Transverse colon (tissue), 4 donors: ENCODE data around the gene C4orf54. TPM values are rescaled to one million over a fixed set of nuclear protein-coding genes. Genes with fewer than 3 reads are reported as not detected.

Experiments used
- DNase-seq: peaks from one replicate; pipeline ENCODE4 v3.0.0-alpha.2; 2019
- H3K27ac ChIP-seq, 4 donors: fragments of 200-600 bp; sonication (generic); 2 replicates each; pipeline ENCODE4 v1.5.1; 2016 to 2018; ENCODE audit warnings: inconsistent platforms in 4 of 4
- H3K27me3 ChIP-seq: fragments of 200-600 bp; sonication (generic); 2 replicates; pipeline ENCODE4 v1.5.1; 2017; ENCODE audit warnings: inconsistent platforms
- H3K36me3 ChIP-seq, 4 donors: fragments of 200-600 bp; sonication (generic); 2 replicates each; pipeline ENCODE4 v1.5.1; 2017 to 2019; ENCODE audit warnings: inconsistent platforms in 4 of 4
- H3K4me1 ChIP-seq, 4 donors: fragments of 200-600 bp; sonication (generic); 2 replicates each; pipeline ENCODE4 v1.5.1; 2017 to 2020; ENCODE audit warnings: inconsistent platforms in 4 of 4
- H3K4me3 ChIP-seq, 4 donors: fragments of 200-600 bp; sonication (generic); 1 replicate in 1 of 4; 2 replicates in 3 of 4; pipeline versions ENCODE4 v1.5.1 to v1.6.1; 2017 to 2019; ENCODE audit warnings: inconsistent platforms in 4 of 4
- H3K9me3 ChIP-seq, 2 donors: fragments of 200-600 bp; sonication (generic); 2 replicates each; pipeline ENCODE4 v1.5.1; 2017 to 2019; ENCODE audit warnings: inconsistent platforms in 2 of 2
- EP300 ChIP-seq: sonication (generic); formaldehyde crosslinking; IDR thresholded peaks from one replicate; pipeline ENCODE4 v1.6.1; 2017; ENCODE audit warnings: antibody characterized with exemption, low read depth
- POLR2A ChIP-seq: fragments of 450-650 bp; IDR thresholded peaks from one replicate; pipeline ENCODE4 v1.6.1; 2016; ENCODE audit warnings: antibody characterized with exemption, mild to moderate bottlenecking, moderate library complexity
- POLR2AphosphoS5 ChIP-seq, 3 donors: sonication (generic); formaldehyde crosslinking; IDR thresholded peaks; one replicate each; pipeline ENCODE4 v1.6.1; 2016; ENCODE audit warnings: antibody characterized with exemption in 3 of 3
- WGBS, 2 donors: methylation state at CpG; one replicate each; pipeline ENCODE4 v1.1.5; 2018; ENCODE audit warnings: low coverage in 1 of 2; 5-methylcytosine and 5-hydroxymethylcytosine counted together
- in situ Hi-C, 4 donors: fragments of 200-750 bp; cut with MboI; loops; one replicate each; pipeline versions ENCODE4 v1.15.0 to v1.15.1; 2017; ENCODE audit warnings: low sequenced_read_pairs in 3 of 4, low pct_ligation_motif_present in 1 of 4, low pct_unique_long_range_greater_than_20kb in 1 of 4
- intact Hi-C: fragments of 100-400 bp; cut with DNase I; formaldehyde crosslinking; loops from one replicate; pipeline ENCODE4 v1.15.1; 2023; ENCODE audit warnings: low total_unique reads
- total RNA-seq, 4 donors: library from RNA; depleted of rRNA; stranded (reverse); fragments of >200 nt; gene quantifications; one replicate each; pipeline ENCODE4 v1.1.0, GENCODE V29; 2016
- TF ChIP-seq, protein P1 (sequence below), 5 experiments: fragments of 200-600 bp in 3 of 5; fragments of 450-650 bp in 2 of 5; sonication (generic) in 3 of 5; IDR thresholded peaks; 1 replicate in 2 of 5; 2 replicates in 3 of 5; pipeline ENCODE4 v1.5.1; 2016 to 2017; ENCODE audit warnings: antibody characterized with exemption in 5 of 5, inconsistent platforms in 3 of 5, mild to moderate bottlenecking in 2 of 5, moderate library complexity in 1 of 5

The C4orf54 gene
- total RNA-seq, 4 donors from 2014 or later = not detected

DNA sequence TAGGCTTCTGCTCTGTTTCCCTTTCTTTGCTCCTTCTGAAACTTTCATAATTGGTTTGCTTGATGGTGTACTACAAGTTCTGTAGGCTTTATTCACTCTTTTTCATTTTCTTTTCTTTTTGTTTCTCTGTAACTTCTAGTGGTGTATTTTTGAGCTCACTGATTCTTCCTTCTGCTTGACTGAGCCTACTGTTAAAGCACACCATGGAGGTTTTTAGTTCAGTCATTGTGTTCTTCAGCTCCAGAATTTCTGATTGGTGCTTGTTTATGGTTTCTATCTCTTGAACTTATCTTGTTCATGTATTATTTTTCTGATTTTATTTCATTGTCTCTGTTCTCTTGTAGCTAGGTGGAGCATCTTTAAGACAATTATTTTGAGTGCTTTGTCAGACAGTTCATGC lies 33.4 kb upstream of the C4orf54 start:
- no peaks in the 10 kb centered on the region for H3K36me3 ChIP-seq
- in situ Hi-C loops (no loop called here), intact Hi-C loops (no loop called here)
- no peak for DNase-seq
- H3K4me1 ChIP-seq = no peaks in the 10 kb centered on the region
- TF ChIP-seq POLR2AphosphoS5 (IDR thresholded peaks at IDR 0.05) (no peak), EP300 (no peak), POLR2A (no peak)
- TF ChIP-seq, protein P1, sequence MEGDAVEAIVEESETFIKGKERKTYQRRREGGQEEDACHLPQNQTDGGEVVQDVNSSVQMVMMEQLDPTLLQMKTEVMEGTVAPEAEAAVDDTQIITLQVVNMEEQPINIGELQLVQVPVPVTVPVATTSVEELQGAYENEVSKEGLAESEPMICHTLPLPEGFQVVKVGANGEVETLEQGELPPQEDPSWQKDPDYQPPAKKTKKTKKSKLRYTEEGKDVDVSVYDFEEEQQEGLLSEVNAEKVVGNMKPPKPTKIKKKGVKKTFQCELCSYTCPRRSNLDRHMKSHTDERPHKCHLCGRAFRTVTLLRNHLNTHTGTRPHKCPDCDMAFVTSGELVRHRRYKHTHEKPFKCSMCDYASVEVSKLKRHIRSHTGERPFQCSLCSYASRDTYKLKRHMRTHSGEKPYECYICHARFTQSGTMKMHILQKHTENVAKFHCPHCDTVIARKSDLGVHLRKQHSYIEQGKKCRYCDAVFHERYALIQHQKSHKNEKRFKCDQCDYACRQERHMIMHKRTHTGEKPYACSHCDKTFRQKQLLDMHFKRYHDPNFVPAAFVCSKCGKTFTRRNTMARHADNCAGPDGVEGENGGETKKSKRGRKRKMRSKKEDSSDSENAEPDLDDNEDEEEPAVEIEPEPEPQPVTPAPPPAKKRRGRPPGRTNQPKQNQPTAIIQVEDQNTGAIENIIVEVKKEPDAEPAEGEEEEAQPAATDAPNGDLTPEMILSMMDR (IDR thresholded peaks at IDR 0.05) = no peak
- H3K4me3 ChIP-seq = no peak overlapping the region
- H3K27ac ChIP-seq = no peak overlapping the region
- H3K9me3 ChIP-seq = no peaks in the 10 kb centered on the region
- no peaks in the 10 kb centered on the region for H3K27me3 ChIP-seq

GRCh38 chr4:99690472-99690871 lies 32.8 kb upstream of the C4orf54 start:
- H3K27me3 ChIP-seq = no peaks in the 10 kb centered on the region
- H3K4me3 ChIP-seq = no peak overlapping the region
- no peak for DNase-seq
- TF ChIP-seq POLR2AphosphoS5 (IDR thresholded peaks at IDR 0.05) (no peak), EP300 (no peak), POLR2A (no peak)
- TF ChIP-seq, protein P1 (IDR thresholded peaks at IDR 0.05) = no peak
- intact Hi-C loops (no loop called here), in situ Hi-C loops (no loop called here)
- H3K36me3 ChIP-seq = no peaks in the 10 kb centered on the region
- no peaks in the 10 kb centered on the region for H3K4me1 ChIP-seq
- H3K27ac ChIP-seq = no peak overlapping the region
- H3K9me3 ChIP-seq = no peaks in the 10 kb centered on the region

GRCh38 chr4:99687120-99687519 lies 29.5 kb upstream of the C4orf54 start:
- WGBS, 2 donors = 59% methylated on average over 1 of the region's 1 CpG; no CpG with 5 or more reads in 1 of the 2 donors
- Histone ChIP-seq H3K4me1 (no peaks in the 10 kb centered on the region), H3K9me3 (no peaks in the 10 kb centered on the region), H3K4me3 (no peak overlapping the region), H3K27me3 (no peaks in the 10 kb centered on the region), H3K27ac (no peak overlapping the region), H3K36me3 (no peaks in the 10 kb centered on the region)
- no peak for DNase-seq
- intact Hi-C loops (no loop called here), in situ Hi-C loops (no loop called here)
- TF ChIP-seq, protein P1 (IDR thresholded peaks at IDR 0.05) = no peak
- TF ChIP-seq EP300 (no peak), POLR2AphosphoS5 (IDR thresholded peaks at IDR 0.05) (no peak), POLR2A (no peak)

DNA sequence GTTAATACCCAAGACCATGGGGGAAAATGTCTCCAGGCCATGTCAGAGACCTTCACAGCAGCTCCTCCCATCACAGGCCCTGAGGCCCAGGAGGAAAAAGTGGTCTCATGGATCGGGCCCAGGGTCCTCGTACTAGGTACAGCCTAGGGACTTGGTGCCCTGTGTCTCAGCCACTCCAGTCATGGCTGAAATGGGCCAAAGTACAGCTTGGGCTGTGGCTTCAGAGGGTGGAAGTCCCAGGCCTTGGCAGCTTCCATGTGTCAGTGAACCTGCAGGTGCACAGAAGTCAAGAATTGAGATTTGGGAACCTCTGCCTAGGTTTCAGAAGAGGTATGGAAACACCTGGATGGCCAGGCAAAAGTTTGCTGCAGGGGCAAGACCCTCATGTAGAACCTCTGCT lies 27.6 kb upstream of the C4orf54 start:
- WGBS, 2 donors = 100% methylated on average over 2 of the region's 2 CpGs; no CpG with 5 or more reads in 1 of the 2 donors
- Histone ChIP-seq H3K4me3 (no peak overlapping the region), H3K27ac (no peak overlapping the region), H3K27me3 (no peaks in the 10 kb centered on the region), H3K9me3 (no peaks in the 10 kb centered on the region), H3K36me3 (no peaks in the 10 kb centered on the region), H3K4me1 (no peaks in the 10 kb centered on the region)
- intact Hi-C loops (no loop called here), in situ Hi-C loops (no loop called here)
- no peak for DNase-seq
- no peak for TF ChIP-seq POLR2A
- TF ChIP-seq EP300 = no peak
- no peak for TF ChIP-seq POLR2AphosphoS5 (IDR thresholded peaks at IDR 0.05)
- TF ChIP-seq, protein P1 (IDR thresholded peaks at IDR 0.05) = no peak
